Measurements from ENCODE around the gene SSTR3.
A peak's percentile ranks its signal among the peaks of the same experiment; 100 is the strongest.

Gene SSTR3

GRCh38 chr22:37212174-37212906 is at the start of gene SSTR3:
SSTR3 (minus strand) TSS chr22:37212477; CDS start chr22:37207803, 4,674 bp downstream.
- no peak for DNase-seq

- DNase-seq: peak; percentile 86
Measured at GRCh38 chr22:37260901-37261336, 48.6 kb upstream of the SSTR3 start.

GRCh38 chr22:37260155-37260795 is 48.0 kb upstream of the SSTR3 start:
- DNase-seq: no peak

DNA sequence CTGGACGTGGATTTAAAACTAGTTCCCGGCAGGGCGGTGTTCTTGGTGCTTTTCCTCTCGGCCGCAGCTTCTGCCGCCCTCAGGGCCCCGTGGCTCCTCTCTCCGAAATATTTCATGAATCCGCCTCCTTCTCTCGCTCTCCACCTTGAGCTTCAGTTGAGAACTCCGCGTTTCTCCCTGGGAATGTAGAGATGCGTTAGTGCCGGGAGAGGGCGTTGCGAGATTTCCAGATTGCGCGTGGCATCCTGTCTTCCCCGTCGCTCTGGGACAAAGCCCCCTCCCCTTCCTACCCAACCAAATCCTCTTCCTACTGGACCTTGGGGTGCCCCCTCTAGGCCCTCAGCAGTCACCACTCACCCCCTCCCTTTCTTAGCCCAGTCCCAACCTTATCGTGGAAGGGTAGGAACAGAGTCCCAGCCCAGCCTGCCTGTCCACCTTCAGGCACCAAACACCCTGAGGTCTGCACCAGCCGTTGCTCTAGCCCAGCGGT is 47.3 kb upstream of the SSTR3 start:
- no peak for DNase-seq

- DNase-seq: no peak
Measured at GRCh38 chr22:37258753-37259401, 46.6 kb upstream of the SSTR3 start.

- no peak for DNase-seq
Measured at GRCh38 chr22:37258005-37258752, 45.9 kb upstream of the SSTR3 start.

GRCh38 chr22:37256075-37256726 is 43.9 kb upstream of the SSTR3 start:
- no peak for DNase-seq

- DNase-seq: no peak
Measured at GRCh38 chr22:37255558-37256006, 43.3 kb upstream of the SSTR3 start.

DNA sequence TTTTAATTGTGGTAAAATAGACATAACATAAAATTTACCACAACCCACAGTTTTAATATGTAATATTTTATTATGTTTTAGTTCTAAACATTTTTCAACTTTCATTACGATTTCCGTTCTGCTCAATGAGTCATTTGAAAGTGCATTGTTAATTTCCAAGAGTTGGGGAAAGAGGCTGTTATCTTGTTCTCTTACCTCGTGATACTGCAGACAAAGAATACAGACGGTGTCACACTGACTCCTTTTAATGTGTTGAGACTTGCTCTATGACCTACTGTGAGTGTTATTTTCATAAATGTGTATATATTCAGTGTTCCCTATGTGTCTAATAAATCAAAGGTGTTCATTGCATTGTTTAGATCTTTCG is 42.6 kb upstream of the SSTR3 start:
- no peak for DNase-seq

- peak; percentile 3 for DNase-seq
Measured at GRCh38 chr22:37254209-37254866, 42.1 kb upstream of the SSTR3 start.

GRCh38 chr22:37253126-37253660 is 40.9 kb upstream of the SSTR3 start:
- DNase-seq: peak; percentile 12

DNA sequence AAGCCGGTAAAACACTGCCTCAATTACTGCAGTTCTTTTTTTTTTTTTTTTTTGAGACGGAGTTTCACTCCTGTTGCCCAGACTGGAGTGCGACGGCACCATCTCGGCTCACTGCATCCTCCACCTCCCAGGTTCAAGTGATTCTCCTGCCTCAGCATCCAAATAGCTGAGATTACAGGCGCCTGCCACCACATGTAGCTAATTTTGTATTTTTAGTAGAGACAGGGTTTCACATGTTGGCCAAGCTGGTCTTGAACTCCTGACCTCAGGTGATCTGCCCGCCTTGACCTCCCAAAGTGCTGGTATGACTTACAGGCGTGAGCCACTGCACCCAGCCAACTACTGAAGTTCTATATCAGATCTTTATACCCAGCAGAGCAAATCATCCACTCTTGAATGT is 39.6 kb upstream of the SSTR3 start:
- peak; percentile 10 for DNase-seq

- DNase-seq: peak; percentile 55
Measured at GRCh38 chr22:37249986-37250385, 37.7 kb upstream of the SSTR3 start.

DNA sequence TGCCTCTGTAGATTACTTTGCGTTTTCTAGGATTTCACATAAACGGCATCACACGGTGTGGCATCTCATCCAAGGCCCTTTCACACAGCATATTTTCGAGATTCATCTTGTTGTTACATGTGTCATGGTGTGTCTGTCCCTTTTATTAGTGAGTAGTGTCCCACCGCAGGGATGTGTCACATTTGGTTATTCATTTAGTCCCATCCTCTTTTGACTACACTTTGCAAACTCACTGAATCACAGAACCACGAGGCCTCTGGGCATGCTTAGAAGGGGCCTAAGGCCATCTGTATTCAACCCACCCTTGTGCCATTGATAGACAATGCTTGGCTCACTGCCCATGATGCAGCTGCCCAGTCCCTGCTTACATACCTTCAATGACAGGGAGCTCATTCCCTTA is 36.0 kb upstream of the SSTR3 start:
- DNase-seq: peak; percentile 57

DNA sequence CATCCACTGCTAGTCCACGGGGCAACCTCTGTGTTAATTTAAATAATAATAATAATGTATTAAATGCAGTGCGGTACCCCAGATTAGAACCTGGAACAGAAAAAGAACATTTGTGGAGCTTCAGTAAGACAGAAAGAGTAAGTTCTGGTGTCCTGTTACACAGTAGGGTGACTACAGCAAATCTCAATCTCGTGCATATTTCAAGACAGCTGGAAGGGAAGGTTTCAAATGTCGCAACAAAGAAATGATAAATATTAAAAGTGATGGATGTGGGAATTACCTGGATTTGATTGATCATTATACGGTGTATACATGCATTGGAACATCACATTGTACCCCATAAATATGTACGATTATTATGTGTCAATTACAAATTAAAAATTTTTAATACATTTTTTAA is 33.5 kb upstream of the SSTR3 start:
- DNase-seq: no peak

- DNase-seq: peak; percentile 68
Measured at GRCh38 chr22:37244922-37245722, 32.8 kb upstream of the SSTR3 start.

- peak; percentile 96 for DNase-seq
Measured at GRCh38 chr22:37244114-37244921, 32.0 kb upstream of the SSTR3 start, which contains the start of gene RAC2. RAC2 (minus strand) TSS chr22:37244269; CDS start chr22:37244148, 121 bp downstream.

- peak; percentile 66 for DNase-seq
Measured at GRCh38 chr22:37243402-37244113, 31.3 kb upstream of the SSTR3 start.

DNA sequence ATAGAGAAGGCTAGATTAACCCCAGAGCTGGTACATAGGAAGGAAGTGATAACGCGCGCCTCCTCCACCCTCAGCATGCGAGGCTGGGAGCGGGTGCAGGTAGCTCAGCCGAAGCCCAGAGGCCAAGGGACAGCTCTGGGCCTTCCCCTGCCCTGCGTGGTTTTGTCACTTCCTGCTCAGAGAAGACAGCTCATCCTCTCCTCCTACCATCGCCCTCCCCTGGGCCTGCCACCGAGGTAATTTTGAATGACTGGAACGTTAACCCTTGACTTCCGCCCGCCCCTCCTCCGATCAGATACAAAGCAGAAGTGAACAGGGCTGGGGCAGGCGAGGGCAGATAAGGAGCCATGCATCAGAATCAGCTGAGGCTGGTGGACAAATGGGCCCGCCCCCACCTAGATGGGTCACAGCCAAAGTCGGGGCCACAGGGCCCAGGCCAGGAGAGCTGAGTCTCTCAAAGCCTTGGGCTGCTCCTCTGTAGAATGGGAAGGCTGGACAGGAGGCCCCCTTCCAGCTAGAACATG is 30.2 kb upstream of the SSTR3 start:
- peak; percentile 96 for DNase-seq

Data from activated effector memory CD4-positive, alpha-beta T cell treated with anti-CD3 and anti-CD28 coated beads, Interleukin-2, amount 50 U/mL, for 16 hours (primary cell).